GM18951 (cell line): ENCODE data around the gene SYNPO2.

Experiments used
- POLR2A ChIP-seq: IDR thresholded peaks from 4 replicates; pipeline ENCODE4 v1.6.1; 2011; ENCODE audit warnings: mild to moderate bottlenecking; ENCODE audit not compliant: insufficient read length, insufficient read depth; ENCODE audit errors: extremely low read depth
- in situ Hi-C: fragments of 300-500 bp; cut with MboI; formaldehyde crosslinking; loops from one replicate; pipeline ENCODE4 v1.12.0; 2022; ENCODE audit warnings: low sequenced_read_pairs, mixed read lengths, inconsistent platforms; ENCODE audit not compliant: unreplicated experiment

Gene SYNPO2

GRCh38 chr4:118935819-118936218 is 47.2 kb downstream of the SYNPO2 start:
- in situ Hi-C loops, result no loop called here
- no peak for TF ChIP-seq POLR2A

GRCh38 chr4:118936406-118936805 is 47.8 kb downstream of the SYNPO2 start:
- no peak for TF ChIP-seq POLR2A
- in situ Hi-C loops, result no loop called here

- no peak for TF ChIP-seq POLR2A
- in situ Hi-C loops, result no loop called here
Observed at GRCh38 chr4:118939169-118939783, 50.6 kb downstream of the SYNPO2 start.

GRCh38 chr4:118941149-118941548 is 52.5 kb downstream of the SYNPO2 start:
- in situ Hi-C loops, result no loop called here
- TF ChIP-seq POLR2A, result no peak

- in situ Hi-C loops, result no loop called here
- TF ChIP-seq POLR2A, result no peak
Observed at GRCh38 chr4:118941799-118942198, 53.1 kb downstream of the SYNPO2 start.

GRCh38 chr4:118942465-118942864 is 53.8 kb downstream of the SYNPO2 start:
- in situ Hi-C loops, result no loop called here

GRCh38 chr4:118947095-118947494 is 58.4 kb downstream of the SYNPO2 start:
- in situ Hi-C loops, result no loop called here
- TF ChIP-seq POLR2A, result no peak

More at GRCh38 chr4:118942465-118942864, 53.8 kb downstream of the SYNPO2 start:
- TF ChIP-seq POLR2A, result no peak

GRCh38 chr4:118948545-118949144 is 60.0 kb downstream of the SYNPO2 start:
- in situ Hi-C loops, result no loop called here
- no peak for TF ChIP-seq POLR2A

GRCh38 chr4:118950224-118950623 is 61.6 kb downstream of the SYNPO2 start:
- no peak for TF ChIP-seq POLR2A
- in situ Hi-C loops, result no loop called here

- in situ Hi-C loops, result no loop called here
- no peak for TF ChIP-seq POLR2A
Observed at GRCh38 chr4:118950929-118951570, 62.4 kb downstream of the SYNPO2 start.

- in situ Hi-C loops, result no loop called here
- no peak for TF ChIP-seq POLR2A
Observed at GRCh38 chr4:118953276-118953675, 64.6 kb downstream of the SYNPO2 start.

- in situ Hi-C loops, result no loop called here
Observed at GRCh38 chr4:118954246-118954645, 65.6 kb downstream of the SYNPO2 start.

GRCh38 chr4:118955515-118955914 is 66.9 kb downstream of the SYNPO2 start:
- TF ChIP-seq POLR2A, result no peak
- in situ Hi-C loops, result no loop called here

More at GRCh38 chr4:118954246-118954645, 65.6 kb downstream of the SYNPO2 start:
- TF ChIP-seq POLR2A, result no peak
